Measurements from ENCODE around the gene BRINP2.

BRINP2 gene

DNA sequence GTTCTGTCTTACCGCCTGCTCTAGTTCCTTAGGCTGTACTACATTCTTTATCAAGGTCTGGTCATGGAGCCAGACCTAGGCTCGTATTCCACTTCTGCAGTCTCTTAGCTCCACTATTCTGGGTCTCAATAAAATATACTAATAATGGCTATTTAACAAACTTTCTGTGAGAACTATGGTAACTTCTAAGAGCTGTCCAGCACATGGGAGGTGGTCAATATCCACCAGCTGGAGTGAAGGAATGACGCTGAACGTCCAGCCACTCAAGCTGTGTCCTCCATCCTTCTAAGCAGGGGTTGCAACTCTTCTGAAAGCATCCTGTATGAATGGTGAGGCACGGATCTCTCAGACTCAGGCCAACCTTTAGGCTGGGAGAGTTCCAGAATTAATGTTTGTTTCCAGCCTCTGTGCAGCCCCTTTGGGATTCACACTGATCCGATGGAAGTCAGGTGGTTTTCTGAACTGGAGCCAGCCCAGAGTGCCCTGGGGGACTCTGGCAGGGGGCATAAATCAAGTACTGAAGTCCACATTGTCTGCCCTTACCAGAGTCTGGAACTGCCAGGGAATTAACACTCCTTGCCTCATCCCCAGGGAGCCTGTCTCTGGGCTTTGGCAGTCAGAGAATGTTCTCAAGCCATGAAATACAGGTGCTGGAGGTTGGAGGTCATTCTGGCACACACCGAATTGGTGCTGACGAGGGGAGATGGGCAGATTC is 57.4 kb downstream of the BRINP2 start:
- no peak for DNase-seq

DNA sequence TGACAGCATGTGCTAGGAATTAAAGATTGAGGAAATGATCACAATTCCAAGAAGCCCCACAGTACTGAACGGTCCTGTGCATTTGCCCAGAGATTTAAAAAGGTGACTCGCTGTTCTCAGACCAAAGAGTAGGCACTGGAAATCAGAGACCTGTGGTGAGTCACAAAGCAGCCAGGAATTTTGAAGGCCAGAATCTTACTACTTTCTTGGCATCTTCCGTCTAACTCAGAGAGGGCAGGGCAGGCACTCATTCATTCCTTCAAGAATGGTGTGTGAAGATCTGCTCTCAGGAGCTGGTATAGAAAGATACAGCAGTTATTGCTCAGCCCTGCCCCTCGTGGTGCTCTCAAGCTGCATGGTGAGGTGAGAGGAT is 57.9 kb downstream of the BRINP2 start:
- no peak for DNase-seq

DNA sequence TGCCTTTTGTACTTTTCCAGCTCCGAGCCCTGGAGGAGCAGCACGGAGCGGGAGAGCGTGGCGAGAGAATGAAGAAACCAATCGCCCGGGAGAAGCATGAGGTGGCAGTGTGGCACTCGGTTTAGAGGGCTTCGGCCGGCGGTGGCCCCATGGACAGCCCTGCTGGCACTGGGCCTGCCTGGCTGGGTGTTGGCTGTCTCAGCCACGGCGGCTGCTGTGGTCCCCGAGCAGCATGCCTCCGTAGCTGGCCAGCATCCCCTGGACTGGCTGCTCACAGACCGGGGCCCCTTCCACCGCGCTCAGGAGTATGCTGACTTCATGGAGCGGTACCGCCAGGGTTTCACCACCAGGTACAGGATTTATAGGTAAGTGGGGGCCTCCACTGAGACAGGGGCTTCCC is 59.0 kb downstream of the BRINP2 start:
- DNase-seq: no peak

DNA sequence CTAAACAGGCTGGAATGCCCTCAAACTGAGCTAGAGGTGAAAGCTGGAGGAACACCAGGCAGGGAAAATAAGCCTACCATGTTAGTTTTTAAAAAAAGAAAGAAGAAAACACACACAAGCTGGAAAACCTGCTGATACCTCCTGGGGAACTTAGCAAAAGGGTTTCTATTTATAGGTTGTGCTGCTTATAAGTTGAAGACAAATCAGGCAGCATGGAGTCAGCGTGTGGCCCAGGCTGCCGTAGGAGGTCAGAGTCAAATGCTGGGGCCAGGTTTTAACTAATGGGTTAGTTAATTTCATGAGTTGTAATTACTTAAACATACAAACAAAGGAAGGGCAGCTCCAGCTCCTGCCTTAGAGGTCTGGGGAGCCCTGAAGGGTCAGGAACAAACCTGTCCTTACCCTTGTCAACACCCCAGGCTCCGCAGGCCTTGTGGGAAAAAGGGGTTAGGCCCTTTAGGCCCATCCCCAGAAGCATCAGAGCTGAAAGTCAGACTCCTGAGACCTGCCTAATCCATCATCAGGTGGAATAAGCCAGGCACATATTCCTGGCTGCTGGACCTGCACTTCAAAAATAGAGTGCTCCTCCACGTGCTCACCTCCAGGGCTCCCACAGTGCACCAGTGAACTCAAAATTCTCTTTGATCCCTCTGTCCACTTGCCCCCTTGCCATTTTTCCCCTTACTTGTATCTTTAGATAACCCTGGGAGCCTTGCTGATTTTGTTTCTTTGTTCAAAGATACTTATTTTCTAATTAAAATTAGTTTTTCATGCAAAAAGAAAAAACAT is 59.7 kb downstream of the BRINP2 start:
- no peak for DNase-seq

DNA sequence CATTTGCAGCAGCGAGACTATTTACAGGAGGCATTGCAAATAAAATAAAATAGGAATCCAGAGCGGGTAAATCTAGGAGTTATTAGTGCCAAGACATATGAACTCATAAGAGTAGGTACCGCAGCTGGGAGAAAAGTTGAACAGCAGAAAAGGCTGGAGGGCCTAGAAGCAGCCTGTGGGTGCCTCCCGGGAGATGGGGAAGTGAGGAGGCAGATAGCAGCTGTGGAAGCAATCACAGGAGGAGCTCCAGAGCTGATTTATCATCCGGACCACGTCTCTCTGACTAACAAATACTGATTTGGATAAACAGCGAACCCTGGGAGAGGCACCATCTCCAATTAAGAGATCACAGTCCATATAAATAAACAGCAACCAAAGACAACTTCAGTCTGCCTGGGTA is 64.6 kb downstream of the BRINP2 start:
- DNase-seq: no peak

DNA sequence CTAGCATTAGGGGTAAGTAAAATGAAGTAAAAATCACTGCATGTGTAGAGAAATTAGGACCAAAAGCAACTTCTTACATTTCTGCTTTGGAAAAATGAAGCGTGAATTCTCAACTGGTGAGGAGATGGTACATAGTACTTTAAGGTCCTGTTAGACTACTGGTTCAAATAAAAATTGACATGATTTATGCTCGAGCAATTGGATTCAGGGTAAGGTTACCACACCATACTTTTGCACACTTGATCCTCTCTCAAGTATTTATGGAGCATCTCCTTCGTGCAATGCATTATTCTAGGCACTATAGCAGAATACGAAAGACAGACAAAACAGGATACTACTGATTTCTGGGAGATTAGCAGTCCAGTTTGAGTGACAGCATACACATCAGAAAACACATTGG is 66.2 kb downstream of the BRINP2 start:
- DNase-seq: no peak

DNA sequence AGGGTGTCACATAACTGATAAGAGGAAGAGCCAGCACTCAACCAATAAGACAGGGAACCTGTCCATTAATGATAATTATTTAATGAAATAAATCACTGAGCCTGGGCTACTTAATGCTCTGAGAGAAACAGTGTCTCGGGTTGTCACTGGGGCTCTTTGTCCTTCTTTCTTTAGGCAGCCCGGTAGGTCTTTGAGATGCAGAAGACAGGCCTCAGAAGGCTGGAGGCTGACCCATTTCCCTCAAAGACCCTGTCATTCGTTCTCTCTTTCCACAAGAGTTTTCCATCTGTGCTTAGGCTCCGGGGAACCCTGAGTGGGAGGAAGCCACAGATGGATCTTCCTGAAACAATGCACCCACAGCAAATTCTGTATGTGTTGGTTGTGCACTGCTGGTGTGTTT is 68.2 kb downstream of the BRINP2 start:
- no peak for DNase-seq

DNA sequence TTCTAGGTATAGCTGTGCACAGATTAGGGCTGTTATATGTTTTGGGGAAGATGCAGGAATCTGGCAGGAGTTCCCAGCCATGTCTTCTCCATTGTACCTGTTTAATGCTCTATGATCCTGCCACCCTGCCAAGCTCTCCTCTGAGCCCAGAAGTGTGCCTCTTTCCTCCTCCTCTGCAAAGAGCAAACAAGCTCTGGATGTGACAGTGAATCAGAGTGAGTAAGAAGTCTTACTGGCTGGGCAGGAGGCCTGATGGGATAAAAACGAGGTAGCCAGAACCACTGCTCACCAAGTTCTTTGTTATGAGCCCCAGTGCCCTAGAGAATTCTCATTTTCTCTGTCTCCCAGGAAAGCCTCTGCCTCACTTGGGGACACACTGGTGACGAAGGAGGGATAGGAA is 69.0 kb downstream of the BRINP2 start:
- no peak for DNase-seq

DNA sequence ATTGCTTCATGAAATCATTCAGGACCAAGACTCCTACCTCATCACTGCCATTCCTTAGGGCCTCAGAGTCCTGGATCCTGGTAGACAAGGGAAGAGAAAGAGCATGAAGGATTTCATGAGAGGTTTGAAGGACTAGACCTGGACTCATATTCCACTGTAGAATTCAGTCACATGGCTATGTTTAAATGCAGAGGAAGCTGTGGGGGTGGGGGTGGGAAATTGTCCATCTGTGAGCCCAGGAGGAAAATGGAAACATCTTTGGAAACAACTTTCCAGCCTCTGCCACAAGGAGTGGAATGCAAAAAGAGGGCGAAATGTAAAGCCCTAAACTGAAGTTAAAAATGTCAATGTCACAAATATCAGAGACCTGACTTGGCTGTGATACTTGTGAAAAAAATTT is 73.0 kb downstream of the BRINP2 start:
- no peak for DNase-seq

DNA sequence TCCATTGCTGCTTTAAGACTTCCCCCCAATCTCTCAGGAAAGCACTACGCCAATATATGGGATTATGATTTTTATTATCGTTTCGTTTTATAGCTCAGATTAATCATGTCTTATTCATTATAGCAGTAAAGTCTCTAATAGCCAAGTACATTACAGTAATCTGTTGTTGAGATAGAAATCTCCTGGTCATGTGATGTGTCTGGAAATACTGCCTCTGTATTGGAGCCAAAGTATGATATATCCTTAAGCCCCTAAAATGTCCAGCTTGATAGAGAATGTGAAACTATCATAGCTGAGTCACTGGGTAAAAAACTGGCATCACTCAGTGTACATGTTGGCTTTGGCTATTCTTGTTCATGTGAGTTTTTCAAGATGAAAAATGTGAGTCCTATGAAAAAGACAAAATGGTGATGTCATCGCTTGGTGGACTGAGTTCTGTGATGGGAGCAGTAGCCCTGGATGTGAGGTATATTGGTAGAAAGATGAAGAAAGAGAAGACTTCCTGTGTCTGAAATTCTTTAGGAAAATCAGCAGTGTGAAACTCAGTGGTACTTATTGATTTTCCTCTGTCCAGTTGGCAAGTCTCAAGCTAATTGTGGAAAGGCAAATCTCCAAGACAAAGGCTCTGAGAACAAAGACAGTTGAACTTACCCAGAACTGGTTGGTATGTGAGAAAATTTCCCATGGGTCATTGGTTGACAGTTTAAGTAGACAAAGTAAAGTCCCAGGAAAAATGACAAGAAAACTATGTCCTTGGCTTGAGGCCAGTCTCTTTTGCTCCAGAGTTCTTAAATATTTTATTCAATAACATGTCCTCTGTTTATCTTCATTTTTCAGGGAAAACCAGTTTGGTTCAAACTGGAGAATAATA is 76.2 kb downstream of the BRINP2 start:
- no peak for DNase-seq

DNA sequence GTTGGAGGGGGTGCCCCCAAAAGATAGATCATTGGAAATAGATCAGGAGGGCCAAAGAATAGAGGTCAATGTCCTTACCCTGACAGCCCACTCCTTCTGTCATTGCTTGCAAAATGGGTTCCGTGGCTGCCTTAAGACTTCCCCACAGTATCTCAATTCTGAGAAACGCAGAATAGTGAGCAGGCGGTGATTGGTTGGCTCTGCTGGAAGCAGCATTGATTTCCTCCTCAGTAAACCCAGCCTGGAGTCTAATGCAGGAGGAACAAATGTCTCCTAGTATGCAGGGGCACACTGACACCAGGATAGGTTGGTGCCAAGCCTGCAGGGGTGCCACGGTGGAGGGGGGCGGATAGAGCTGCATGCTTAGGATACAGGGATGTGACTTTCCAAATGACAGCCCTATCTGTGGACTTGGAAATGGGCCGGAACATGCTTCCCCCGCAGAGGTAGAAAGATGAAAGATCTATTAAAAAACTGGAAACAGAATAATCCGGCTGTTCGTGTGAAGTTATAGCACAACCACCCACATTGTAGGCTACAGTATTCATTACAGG is 76.9 kb downstream of the BRINP2 start:
- DNase-seq: no peak

DNA sequence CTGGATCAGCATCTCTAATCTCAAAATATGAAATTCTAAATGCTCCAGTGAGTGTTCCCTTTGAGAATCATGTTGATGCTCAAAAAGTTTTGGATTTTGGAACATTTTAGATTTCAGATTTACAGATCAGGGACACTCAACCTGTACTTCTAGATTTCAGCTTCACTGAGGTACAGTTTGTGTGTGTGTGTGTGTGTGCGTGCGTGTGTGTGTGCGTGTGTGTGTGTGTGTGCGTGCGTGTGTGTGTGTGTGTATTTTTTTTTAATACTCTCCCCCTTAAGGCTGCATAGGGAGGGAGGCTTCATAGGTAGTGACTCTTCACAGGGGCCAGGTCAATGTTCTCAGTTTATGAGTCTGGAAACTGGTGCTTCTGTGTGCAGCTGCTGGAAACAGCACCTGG is 77.5 kb downstream of the BRINP2 start:
- DNase-seq: no peak

DNA sequence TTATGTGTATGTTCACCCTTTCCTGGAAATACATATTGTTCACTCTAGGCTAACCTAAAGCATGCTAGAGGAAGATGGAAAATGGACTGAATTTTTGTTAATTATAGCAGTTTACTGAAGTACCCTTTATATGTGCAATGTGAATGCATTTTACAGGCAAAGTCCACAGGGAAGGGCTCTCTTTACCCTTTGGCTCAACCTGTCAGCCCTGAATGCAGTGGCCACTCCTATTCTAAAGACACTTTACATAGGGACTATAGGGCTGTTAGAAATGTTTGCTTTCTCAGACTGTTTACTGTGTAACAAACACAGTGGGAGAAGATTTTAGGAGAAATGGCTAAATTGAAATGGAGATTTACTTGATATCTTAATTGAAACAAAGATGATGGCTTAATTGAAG is 78.5 kb downstream of the BRINP2 start:
- no peak for DNase-seq

DNA sequence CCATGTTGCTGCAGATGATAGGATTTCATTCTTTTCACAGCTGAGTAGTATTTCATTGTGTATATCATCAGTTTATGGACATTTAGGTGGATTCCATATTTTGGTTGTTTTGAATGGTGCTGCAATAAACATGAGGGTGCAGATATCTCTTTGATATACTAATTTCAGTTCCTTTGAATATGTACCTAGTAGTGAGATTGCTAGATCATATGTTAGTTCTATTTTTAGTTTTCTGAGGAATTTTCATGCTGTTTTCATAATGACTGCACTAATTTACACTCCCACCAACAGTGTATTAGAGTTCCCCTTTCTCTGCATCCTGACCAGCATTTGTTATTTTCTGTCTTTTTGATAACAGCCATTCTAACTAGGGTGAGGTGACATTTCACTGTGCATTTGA is 82.1 kb downstream of the BRINP2 start:
- no peak for DNase-seq

DNA sequence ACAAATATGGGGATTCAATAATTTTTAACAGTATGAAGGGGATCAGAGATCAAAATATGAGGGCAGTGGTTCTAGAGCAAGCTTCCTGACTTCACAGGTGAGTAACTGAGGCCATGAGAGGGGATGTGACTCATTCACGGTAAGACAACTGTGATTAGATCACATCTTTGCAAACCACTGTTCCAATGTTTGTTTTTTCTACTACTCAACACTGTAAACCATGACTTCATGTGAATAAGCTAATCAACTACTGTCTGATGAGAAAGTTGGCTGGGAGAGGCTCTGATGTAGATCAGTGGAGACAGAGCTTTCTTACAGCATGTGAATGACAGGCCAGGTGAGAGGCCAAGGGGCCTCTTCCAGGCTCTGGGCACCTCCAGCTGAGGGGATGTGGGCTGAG is 84.7 kb downstream of the BRINP2 start:
- no peak for DNase-seq

DNA sequence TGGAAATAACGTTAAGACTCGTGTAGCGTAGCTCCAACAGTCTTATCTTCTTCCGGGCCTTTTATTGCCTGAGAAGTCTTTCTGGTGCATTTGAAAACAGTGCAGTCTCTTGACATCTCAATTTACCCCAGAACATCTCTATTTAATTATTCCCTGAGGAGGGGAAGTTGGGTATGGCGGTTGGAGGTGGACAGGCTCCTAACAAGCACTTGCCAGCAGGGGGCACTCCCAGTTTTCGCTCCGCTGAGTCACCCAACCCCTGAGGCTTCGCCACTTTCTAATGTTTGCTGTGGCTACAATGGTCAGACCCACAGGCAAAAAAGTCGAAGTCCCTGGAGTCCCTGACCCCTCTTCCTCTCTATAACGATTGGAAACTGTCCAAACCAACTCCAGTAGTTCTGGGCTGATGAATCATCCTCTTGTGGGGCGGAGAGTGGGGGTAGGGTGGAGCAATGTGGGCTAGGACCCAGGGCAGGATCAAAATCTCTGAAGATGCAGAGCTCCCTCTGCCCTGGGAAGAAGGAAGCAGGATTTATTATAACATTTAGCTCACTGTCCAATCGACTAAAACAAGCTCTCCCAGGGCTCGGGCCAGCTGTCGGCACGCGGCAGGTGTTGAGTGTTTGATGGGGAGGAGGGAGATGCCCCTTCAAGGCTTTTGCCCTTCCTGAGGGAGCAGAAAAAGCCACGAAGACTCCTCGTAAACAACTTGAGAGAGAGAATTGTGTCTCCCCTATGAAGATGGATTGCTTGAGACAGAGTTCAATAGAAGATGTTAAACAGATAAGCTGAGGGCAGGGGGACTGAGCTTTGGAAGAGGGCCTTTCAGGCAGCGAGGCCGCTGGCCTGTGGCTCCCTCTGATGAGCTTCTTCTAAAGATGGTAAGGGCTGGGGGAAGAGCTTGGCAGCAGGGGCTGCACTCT is 85.7 kb downstream of the BRINP2 start:
- peak; percentile 74 for DNase-seq

DNA sequence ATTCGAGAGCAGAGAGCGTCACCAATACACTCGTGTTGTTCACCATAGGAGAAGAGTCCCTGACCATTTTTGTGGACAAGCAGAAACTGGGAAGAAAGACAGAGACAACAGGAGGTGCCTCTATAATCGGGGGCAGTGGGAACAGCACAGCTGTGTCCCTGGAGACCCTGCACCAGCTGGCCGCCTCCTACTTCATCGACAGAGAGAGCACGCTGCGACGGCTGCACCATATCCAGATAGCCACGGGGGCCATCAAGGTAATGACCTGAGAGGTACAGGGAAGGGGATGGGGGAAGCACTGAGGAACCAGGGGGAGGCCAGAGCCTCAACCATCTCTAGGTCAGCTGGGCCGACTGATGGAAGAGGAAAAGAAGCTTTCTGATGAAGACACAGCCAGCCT is 86.4 kb downstream of the BRINP2 start:
- no peak for DNase-seq

DNA sequence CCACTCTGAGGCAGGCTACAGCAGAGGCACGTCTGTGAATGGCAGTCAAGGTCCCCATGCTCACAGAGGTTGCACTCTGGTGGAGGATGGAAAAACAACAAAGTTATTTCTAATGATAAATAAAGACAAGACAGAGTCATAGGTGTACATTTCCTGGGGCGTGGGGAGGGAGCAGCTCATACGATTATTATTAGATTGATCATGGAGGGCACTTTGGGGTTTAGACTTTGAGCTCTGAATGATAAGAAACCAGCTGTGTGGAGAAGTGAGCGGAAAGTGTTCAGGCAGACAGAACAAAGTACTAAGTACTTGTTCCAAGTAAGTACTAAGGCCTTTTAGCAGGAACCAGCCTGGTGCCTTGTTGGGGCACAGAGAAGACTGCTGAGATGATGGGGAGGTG is 86.8 kb downstream of the BRINP2 start:
- no peak for DNase-seq

DNA sequence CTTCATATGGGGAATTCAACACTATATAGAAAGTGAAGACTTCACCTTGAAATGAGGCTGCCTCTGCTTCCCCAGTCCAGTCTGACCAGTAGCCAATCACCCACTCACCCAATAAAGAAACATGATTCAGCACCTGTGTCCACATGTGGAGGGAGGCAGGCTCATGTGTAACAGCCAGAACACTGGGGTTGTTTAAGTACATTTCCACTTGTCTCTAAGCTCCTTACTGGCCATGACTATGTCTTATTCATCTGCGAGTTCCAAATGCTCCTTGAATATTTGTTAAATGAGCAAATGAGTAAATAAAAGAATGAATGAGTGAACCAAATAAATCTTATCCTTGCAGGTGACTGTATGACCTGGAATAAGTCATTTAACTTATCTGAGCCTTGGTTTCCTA is 100.1 kb downstream of the BRINP2 start:
- no peak for DNase-seq

DNA sequence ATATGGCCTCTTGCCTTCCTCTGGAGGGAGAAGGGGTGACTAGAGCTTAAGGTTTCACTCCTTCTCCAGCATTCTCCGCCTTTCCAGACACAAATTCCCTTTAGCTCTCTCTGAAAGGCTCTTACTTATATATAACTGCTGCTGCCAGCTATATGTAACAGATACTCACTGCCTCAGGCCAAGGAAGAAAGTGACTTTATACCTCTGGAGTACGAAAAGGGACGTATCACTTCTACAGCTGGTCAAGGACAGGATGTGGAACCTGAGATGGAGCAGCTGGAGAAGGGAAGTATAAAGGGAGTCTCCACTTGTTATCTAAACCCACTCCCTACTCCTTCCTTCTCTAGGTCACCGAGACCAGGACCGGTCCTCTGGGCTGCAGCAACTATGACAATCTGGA is 102.4 kb downstream of the BRINP2 start:
- DNase-seq: no peak

DNA sequence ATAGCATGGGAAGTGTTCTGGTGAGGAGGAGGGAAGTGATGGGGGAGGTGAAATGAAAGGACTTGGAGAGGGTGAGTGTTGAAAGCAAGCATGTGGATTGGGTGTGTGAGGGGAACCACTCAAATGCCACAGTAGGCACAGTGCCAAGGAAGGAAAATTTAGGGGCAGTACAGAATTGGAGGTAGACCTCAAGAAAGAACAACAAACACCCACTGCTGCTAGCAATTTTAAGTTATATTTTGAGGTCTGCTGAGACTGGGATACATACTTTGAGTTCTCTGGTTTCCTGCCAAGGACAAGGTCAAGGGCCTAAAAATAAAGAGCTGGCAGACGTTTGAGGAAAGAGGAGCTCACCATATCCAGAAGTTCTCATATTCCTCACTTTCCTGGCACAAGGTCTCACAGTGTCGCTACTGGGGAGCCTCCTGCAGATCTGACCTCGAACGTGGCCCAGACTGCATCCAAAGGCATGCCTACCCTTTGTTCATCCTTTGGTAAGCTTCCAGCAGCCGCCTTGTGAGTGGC is 104.0 kb downstream of the BRINP2 start:
- no peak for DNase-seq

DNA sequence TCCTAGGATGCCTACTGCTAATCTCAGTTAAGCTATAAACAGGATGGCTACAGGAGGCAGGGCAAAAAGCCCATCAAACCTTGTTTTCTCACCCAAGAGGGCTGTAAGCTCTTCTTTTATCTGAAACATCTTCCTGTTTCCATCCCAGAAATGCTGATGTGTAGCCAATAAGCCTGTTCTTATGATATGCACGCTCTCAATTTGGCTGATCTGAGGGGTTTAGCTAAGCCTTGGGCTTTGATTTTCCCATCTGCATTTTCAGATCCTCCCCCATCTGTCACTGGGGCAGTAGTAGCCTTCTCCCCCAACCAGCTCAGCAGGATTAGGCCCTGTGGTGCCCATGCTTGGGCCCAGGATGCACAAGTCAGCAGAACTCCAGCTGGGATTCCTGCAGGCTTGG is 105.0 kb downstream of the BRINP2 start:
- DNase-seq: no peak
